Measurements from ENCODE around the gene DPH5.
"Not testable (repeated sequence)": the region's sequence is repeated elsewhere in the genome, so short reads cannot be mapped to it uniquely, and the experiment has no call there.

The DPH5 gene

GRCh38 chr1:100960098-100960497 lies 65.5 kb downstream of the DPH5 start:
- H3K9ac ChIP-seq (ENCODE audit: insufficient read length, low read depth): no peak overlapping the region
- no peaks in the 10 kb centered on the region for H3K4me1 ChIP-seq (ENCODE audit: insufficient read depth, insufficient read length)
- TF ChIP-seq SUZ12 (IDR thresholded peaks at IDR 0.05; ENCODE audit: extremely low read depth, insufficient read depth, insufficient read length) (no peak), ZNF274 (IDR thresholded peaks at IDR 0.05; ENCODE audit: low read depth, low read length) (no peak), YY1 (IDR thresholded peaks at IDR 0.05; ENCODE audit: insufficient read depth, insufficient read length) (no peak)
- no peak for DNase-seq (ENCODE audit: low read depth, low spot score)
- no peak overlapping the region for H3K4me3 ChIP-seq (ENCODE audit: insufficient read length, low read depth)
- no peaks in the 10 kb centered on the region for H3K9me3 ChIP-seq (ENCODE audit: insufficient read depth, low read length)
- peaks cover 14% of the 10 kb centered on the region for H3K36me3 ChIP-seq (ENCODE audit: insufficient read depth, insufficient read length, low read length)
- no peaks in the 10 kb centered on the region for H3K27me3 ChIP-seq (ENCODE audit: insufficient read depth, insufficient read length)

DNA sequence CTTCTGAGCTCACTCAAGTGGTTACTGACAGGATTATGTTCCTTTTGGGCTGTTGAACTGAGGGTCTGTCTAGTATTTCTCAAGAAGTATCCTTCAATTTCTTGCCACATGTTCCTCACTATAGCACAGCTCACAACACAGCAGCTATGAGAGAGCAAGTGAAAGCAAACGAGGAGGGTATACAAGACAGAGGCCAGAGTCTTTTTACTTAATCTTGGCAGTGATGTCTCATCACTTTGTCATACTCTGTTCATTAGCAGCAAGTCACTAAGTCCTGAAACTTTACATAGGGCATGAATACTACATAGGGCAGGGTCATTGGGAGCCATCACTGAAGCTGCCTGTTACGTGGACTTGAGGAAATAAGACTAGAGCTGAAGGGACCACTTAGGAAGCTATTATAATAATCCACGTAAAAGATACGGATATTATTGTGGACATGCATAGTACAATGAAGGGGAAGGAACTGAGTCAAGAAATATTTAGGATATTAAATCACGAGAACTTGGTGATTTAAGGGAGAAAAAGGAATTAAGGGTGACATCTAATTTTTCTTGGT lies 66.0 kb downstream of the DPH5 start:
- peaks cover 13% of the 10 kb centered on the region for H3K36me3 ChIP-seq (ENCODE audit: insufficient read depth, insufficient read length, low read length)
- H3K4me3 ChIP-seq (ENCODE audit: insufficient read length, low read depth): no peak overlapping the region
- TF ChIP-seq SUZ12 (IDR thresholded peaks at IDR 0.05; ENCODE audit: extremely low read depth, insufficient read depth, insufficient read length) (no peak), YY1 (IDR thresholded peaks at IDR 0.05; ENCODE audit: insufficient read depth, insufficient read length) (no peak), ZNF274 (IDR thresholded peaks at IDR 0.05; ENCODE audit: low read depth, low read length) (no peak)
- DNase-seq (ENCODE audit: low read depth, low spot score): no peak
- no peaks in the 10 kb centered on the region for H3K4me1 ChIP-seq (ENCODE audit: insufficient read depth, insufficient read length)
- H3K9me3 ChIP-seq (ENCODE audit: insufficient read depth, low read length): no peaks in the 10 kb centered on the region
- no peak overlapping the region for H3K9ac ChIP-seq (ENCODE audit: insufficient read length, low read depth)
- no peaks in the 10 kb centered on the region for H3K27me3 ChIP-seq (ENCODE audit: insufficient read depth, insufficient read length)

GRCh38 chr1:100955322-100955721 lies 70.3 kb downstream of the DPH5 start:
- Histone ChIP-seq H3K9ac (ENCODE audit: insufficient read length, low read depth) (no peak overlapping the region), H3K9me3 (ENCODE audit: insufficient read depth, low read length) (no peaks in the 10 kb centered on the region), H3K4me3 (ENCODE audit: insufficient read length, low read depth) (no peak overlapping the region), H3K4me1 (ENCODE audit: insufficient read depth, insufficient read length) (no peaks in the 10 kb centered on the region), H3K36me3 (ENCODE audit: insufficient read depth, insufficient read length, low read length) (peaks cover 10% of the 10 kb centered on the region), H3K27me3 (ENCODE audit: insufficient read depth, insufficient read length) (no peaks in the 10 kb centered on the region)
- TF ChIP-seq ZNF274 (IDR thresholded peaks at IDR 0.05; ENCODE audit: low read depth, low read length) (no peak), SUZ12 (IDR thresholded peaks at IDR 0.05; ENCODE audit: extremely low read depth, insufficient read depth, insufficient read length) (no peak)
- DNase-seq (ENCODE audit: low read depth, low spot score): no peak

- H3K9ac ChIP-seq (ENCODE audit: insufficient read length, low read depth): no peak overlapping the region
- peaks cover 10% of the 10 kb centered on the region for H3K36me3 ChIP-seq (ENCODE audit: insufficient read depth, insufficient read length, low read length)
- DNase-seq (ENCODE audit: low read depth, low spot score): no peak
- no peaks in the 10 kb centered on the region for H3K27me3 ChIP-seq (ENCODE audit: insufficient read depth, insufficient read length)
- H3K4me1 ChIP-seq (ENCODE audit: insufficient read depth, insufficient read length): peaks cover 2% of the 10 kb centered on the region
- no peak overlapping the region for H3K4me3 ChIP-seq (ENCODE audit: insufficient read length, low read depth)
- TF ChIP-seq ZNF274 (IDR thresholded peaks at IDR 0.05; ENCODE audit: low read depth, low read length) (no peak), SUZ12 (IDR thresholded peaks at IDR 0.05; ENCODE audit: extremely low read depth, insufficient read depth, insufficient read length) (no peak), YY1 (IDR thresholded peaks at IDR 0.05; ENCODE audit: insufficient read depth, insufficient read length) (no peak)
- H3K9me3 ChIP-seq (ENCODE audit: insufficient read depth, low read length): no peaks in the 10 kb centered on the region
Observed at GRCh38 chr1:100953960-100954730, 71.4 kb downstream of the DPH5 start.

DNA sequence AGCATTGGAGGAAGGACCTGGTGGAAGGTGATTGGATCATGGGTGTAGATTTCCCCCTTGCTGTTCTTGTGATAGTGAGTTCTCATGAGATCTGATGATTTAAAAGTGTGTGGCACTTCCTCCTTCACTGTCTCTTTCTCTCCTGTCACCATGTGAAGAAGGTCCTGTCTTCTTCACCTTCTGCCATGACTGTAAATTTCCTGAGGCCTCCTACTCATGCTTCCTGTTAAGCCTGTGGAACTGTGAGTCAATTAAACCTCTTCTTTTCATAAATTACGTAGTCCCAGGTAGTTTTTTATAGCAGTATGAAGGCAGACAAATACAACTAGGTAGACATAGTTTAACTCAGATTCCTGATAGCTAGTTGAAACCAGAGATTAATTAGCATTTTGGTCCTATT lies 72.6 kb downstream of the DPH5 start:
- DNase-seq (ENCODE audit: low read depth, low spot score); H3K4me3 ChIP-seq (ENCODE audit: insufficient read length, low read depth); H3K9ac ChIP-seq (ENCODE audit: insufficient read length, low read depth); H3K27me3 ChIP-seq (ENCODE audit: insufficient read depth, insufficient read length); H3K4me1 ChIP-seq (ENCODE audit: insufficient read depth, insufficient read length); H3K9me3 ChIP-seq (ENCODE audit: insufficient read depth, low read length): not testable (repeated sequence)
- H3K36me3 ChIP-seq (ENCODE audit: insufficient read depth, insufficient read length, low read length): peaks cover 10% of the 10 kb centered on the region

DNA sequence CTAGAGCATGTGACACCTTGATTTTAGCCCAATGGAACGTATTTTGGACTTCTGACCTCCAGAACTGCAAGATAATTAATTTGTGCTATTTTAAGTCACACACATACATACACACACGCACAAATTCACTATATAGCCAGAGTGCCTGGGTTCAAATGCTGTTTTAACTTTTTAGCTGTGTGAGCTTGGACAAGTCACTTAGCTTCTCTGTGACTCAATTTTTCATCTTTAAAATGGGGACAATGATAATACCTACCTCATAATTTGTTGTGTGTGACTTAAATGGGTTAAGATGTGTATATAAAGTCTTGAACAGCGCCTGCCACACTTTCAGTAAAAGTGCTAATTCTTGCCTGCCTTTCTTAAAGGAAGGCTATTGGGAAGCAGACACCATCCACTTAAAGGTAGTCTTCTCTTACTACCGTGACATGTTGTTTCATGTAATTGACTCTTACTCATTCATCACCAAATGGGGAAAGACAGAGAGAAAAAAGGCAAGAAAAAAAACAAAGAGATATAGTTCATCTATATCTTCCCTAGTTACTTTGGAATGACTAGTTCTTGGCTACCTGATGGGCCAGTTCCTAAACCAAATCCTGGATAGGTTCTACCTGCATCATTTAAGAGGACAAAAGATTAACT lies 73.4 kb downstream of the DPH5 start:
- Histone ChIP-seq H3K27me3 (ENCODE audit: insufficient read depth, insufficient read length) (no peaks in the 10 kb centered on the region), H3K4me1 (ENCODE audit: insufficient read depth, insufficient read length) (peaks cover 2% of the 10 kb centered on the region), H3K4me3 (ENCODE audit: insufficient read length, low read depth) (no peak overlapping the region), H3K9me3 (ENCODE audit: insufficient read depth, low read length) (no peaks in the 10 kb centered on the region), H3K9ac (ENCODE audit: insufficient read length, low read depth) (no peak overlapping the region), H3K36me3 (ENCODE audit: insufficient read depth, insufficient read length, low read length) (peaks cover 10% of the 10 kb centered on the region)
- TF ChIP-seq ZNF274 (IDR thresholded peaks at IDR 0.05; ENCODE audit: low read depth, low read length) (no peak), YY1 (IDR thresholded peaks at IDR 0.05; ENCODE audit: insufficient read depth, insufficient read length) (no peak), SUZ12 (IDR thresholded peaks at IDR 0.05; ENCODE audit: extremely low read depth, insufficient read depth, insufficient read length) (no peak)
- DNase-seq (ENCODE audit: low read depth, low spot score): no peak

DNA sequence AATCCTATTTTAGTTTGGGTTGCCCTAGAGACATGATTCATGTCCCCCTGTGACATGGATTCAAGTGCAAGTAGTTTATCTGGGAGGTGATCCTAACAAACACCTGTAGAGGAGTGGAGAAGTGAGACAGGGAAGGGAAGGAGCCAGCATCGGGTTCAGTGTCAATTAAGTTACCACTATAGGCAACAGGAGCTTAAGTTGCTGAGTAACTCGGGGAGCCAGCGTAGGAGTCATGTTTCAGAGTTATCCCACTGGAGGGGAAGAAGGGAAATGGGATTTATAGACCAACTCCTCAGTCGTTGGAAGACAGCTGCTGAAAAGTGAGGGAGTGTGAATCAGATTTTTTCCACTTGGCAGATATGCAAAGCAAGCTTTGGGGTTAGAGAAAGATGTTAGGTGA lies 74.8 kb downstream of the DPH5 start:
- peaks cover 10% of the 10 kb centered on the region for H3K36me3 ChIP-seq (ENCODE audit: insufficient read depth, insufficient read length, low read length)
- no peak overlapping the region for H3K4me3 ChIP-seq (ENCODE audit: insufficient read length, low read depth)
- no peaks in the 10 kb centered on the region for H3K9me3 ChIP-seq (ENCODE audit: insufficient read depth, low read length)
- peak; percentile 9 for DNase-seq (ENCODE audit: low read depth, low spot score)
- no peak overlapping the region for H3K9ac ChIP-seq (ENCODE audit: insufficient read length, low read depth)
- no peak for TF ChIP-seq YY1 (IDR thresholded peaks at IDR 0.05; ENCODE audit: insufficient read depth, insufficient read length)
- TF ChIP-seq SUZ12 (IDR thresholded peaks at IDR 0.05; ENCODE audit: extremely low read depth, insufficient read depth, insufficient read length): no peak
- no peak for TF ChIP-seq ZNF274 (IDR thresholded peaks at IDR 0.05; ENCODE audit: low read depth, low read length)
- H3K27me3 ChIP-seq (ENCODE audit: insufficient read depth, insufficient read length): no peaks in the 10 kb centered on the region
- peaks cover 2% of the 10 kb centered on the region for H3K4me1 ChIP-seq (ENCODE audit: insufficient read depth, insufficient read length)

All from NT2/D1 (cell line).